Lower leg skin (tissue), 3 donors: Measurements from ENCODE around the gene PEDS1.

ENCODE experiments used
- CTCF ChIP-seq, 3 donors: fragments of 450-650 bp; IDR thresholded peaks; one replicate each; pipeline ENCODE4 v1.5.1; 2016; ENCODE audit warnings: antibody characterized with exemption in 3 of 3, mild to moderate bottlenecking in 3 of 3, moderate library complexity in 2 of 3
- POLR2A ChIP-seq, 2 donors: fragments of 450-650 bp; IDR thresholded peaks; one replicate each; pipeline ENCODE4 v1.6.1; 2016 to 2017; ENCODE audit warnings: antibody characterized with exemption in 2 of 2, mild to moderate bottlenecking in 1 of 2, moderate library complexity in 1 of 2

- no peak for TF ChIP-seq POLR2A (IDR thresholded peaks at IDR 0.05)
- TF ChIP-seq CTCF (IDR thresholded peaks at IDR 0.05): no peak
Measured at GRCh38 chr20:50141018-50141675, 12.4 kb downstream of the PEDS1 start.
